ENCODE results near the gene SRGAP2C.
"Not testable (repeated sequence)": the region's sequence is repeated elsewhere in the genome, so short reads cannot be mapped to it uniquely, and the experiment has no call there.

DNA sequence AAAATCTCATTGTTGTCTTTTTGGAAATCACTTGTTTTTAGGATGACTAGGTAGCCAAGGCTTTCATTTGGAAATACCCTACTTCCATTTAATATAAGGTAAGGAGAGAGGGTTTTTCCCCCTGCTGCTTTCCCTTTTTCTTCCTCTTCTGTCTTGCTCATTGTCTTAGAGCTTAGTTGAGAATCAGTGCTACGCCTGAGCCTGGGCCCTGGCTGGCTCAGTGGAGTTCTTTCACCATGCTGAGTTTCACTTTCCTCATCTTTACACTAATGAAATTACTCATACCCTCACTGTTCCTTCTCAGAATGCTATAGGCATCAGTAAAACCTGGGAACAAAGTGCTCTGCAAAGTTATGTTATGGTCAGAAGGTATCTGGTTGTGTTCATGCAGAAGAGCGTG, 154.8 kb downstream of the SRGAP2C start:
- not testable (repeated sequence) for TF ChIP-seq CTCF (IDR thresholded peaks at IDR 0.05); POLR2A (IDR thresholded peaks at IDR 0.05; ENCODE audit: low read depth)

Measured in esophagus muscularis mucosa (tissue), 3 donors.